Tibial nerve (tissue), 4 donors: ENCODE results near the gene NHSL1. TPM values are rescaled to one million over a fixed set of nuclear protein-coding genes. Genes with fewer than 3 reads are reported as not detected.

Experiments
- DNase-seq, 2 donors: peaks; one replicate each; pipeline ENCODE4 v3.0.0-alpha.2; 2019; ENCODE audit warnings: low spot score in 2 of 2
- H3K27ac ChIP-seq, 4 donors: fragments of 200-600 bp; sonication (generic) in 3 of 4; one replicate each; pipeline ENCODE4 v1.5.1; 2017 to 2019; ENCODE audit warnings: mild to moderate bottlenecking in 1 of 4
- H3K27me3 ChIP-seq, 2 donors: fragments of 200-600 bp; sonication (generic) in 1 of 2; one replicate each; pipeline versions ENCODE4 v1.5.1 to v1.6.0; 2017 to 2019
- H3K36me3 ChIP-seq, 3 donors: fragments of 200-600 bp; sonication (generic); one replicate each; pipeline ENCODE4 v1.5.1; 2018 to 2019
- H3K4me1 ChIP-seq, 4 donors: fragments of 200-600 bp; sonication (generic) in 3 of 4; one replicate each; pipeline ENCODE4 v1.5.1; 2017 to 2019
- H3K4me3 ChIP-seq, 4 donors: fragments of 200-600 bp; sonication (generic) in 3 of 4; one replicate each; pipeline ENCODE4 v1.5.1; 2017 to 2019; ENCODE audit warnings: mild to moderate bottlenecking in 1 of 4, moderate library complexity in 1 of 4
- H3K9me3 ChIP-seq, 4 donors: fragments of 200-600 bp; sonication (generic) in 3 of 4; one replicate each; pipeline ENCODE4 v1.5.1; 2017 to 2019
- EP300 ChIP-seq, 2 donors: sonication (generic); formaldehyde crosslinking; IDR thresholded peaks; one replicate each; pipeline ENCODE4 v1.6.1; 2017; ENCODE audit warnings: antibody characterized with exemption in 2 of 2, mild to moderate bottlenecking in 1 of 2
- POLR2A ChIP-seq, 2 donors: fragments of 450-650 bp; IDR thresholded peaks; one replicate each; pipeline ENCODE4 v1.6.1; 2017; ENCODE audit warnings: antibody characterized with exemption in 2 of 2, mild to moderate bottlenecking in 2 of 2, moderate library complexity in 2 of 2
- WGBS, 2 donors: methylation state at CpG; one replicate each; pipeline ENCODE4 v1.1.5; 2018; 5-methylcytosine and 5-hydroxymethylcytosine counted together
- total RNA-seq, 4 donors: library from RNA; depleted of rRNA; stranded (reverse); fragments of >200 nt; gene quantifications; one replicate each; pipeline ENCODE4 v1.1.0, GENCODE V29; 2016
- TF ChIP-seq, protein P1 (sequence below), 5 experiments: fragments of 200-600 bp in 3 of 5; fragments of 450-650 bp in 2 of 5; sonication (generic) in 3 of 5; IDR thresholded peaks; one replicate each; pipeline ENCODE4 v1.5.1; 2016 to 2019; ENCODE audit warnings: antibody characterized with exemption in 5 of 5, mild to moderate bottlenecking in 3 of 5, moderate library complexity in 2 of 5

The NHSL1 gene
- total RNA-seq, 4 donors from 2014 or later, result 8.6 to 17.3 (median 12.6) TPM

GRCh38 chr6:138434925-138435324 is 64.4 kb downstream of the NHSL1 start:
- TF ChIP-seq EP300 (IDR thresholded peaks at IDR 0.05), result no peak
- TF ChIP-seq, protein P1, sequence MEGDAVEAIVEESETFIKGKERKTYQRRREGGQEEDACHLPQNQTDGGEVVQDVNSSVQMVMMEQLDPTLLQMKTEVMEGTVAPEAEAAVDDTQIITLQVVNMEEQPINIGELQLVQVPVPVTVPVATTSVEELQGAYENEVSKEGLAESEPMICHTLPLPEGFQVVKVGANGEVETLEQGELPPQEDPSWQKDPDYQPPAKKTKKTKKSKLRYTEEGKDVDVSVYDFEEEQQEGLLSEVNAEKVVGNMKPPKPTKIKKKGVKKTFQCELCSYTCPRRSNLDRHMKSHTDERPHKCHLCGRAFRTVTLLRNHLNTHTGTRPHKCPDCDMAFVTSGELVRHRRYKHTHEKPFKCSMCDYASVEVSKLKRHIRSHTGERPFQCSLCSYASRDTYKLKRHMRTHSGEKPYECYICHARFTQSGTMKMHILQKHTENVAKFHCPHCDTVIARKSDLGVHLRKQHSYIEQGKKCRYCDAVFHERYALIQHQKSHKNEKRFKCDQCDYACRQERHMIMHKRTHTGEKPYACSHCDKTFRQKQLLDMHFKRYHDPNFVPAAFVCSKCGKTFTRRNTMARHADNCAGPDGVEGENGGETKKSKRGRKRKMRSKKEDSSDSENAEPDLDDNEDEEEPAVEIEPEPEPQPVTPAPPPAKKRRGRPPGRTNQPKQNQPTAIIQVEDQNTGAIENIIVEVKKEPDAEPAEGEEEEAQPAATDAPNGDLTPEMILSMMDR (IDR thresholded peaks at IDR 0.05), result no peak
- TF ChIP-seq POLR2A (IDR thresholded peaks at IDR 0.05), result no peak
- DNase-seq, result no peak
- Histone ChIP-seq H3K27ac (no peak overlapping the region), H3K4me1 (no peaks in the 10 kb centered on the region), H3K27me3 (no peaks in the 10 kb centered on the region), H3K36me3 (peaks cover 0 to 18% (median 0%) of the 10 kb centered on the region in 3 donors), H3K9me3 (no peaks in the 10 kb centered on the region), H3K4me3 (no peak overlapping the region)
- WGBS, 2 donors, result 50 to 58% methylated on average over 4 of the region's 4 CpGs

- DNase-seq, result no peak
- Histone ChIP-seq H3K4me3 (no peak overlapping the region), H3K27ac (no peak overlapping the region), H3K36me3 (peaks cover 0 to 18% (median 0%) of the 10 kb centered on the region in 3 donors), H3K4me1 (peaks cover 0 to 5% (median 0%) of the 10 kb centered on the region in 4 donors), H3K9me3 (no peaks in the 10 kb centered on the region), H3K27me3 (no peaks in the 10 kb centered on the region)
- TF ChIP-seq, protein P1 (IDR thresholded peaks at IDR 0.05), result no peak
- no peak for TF ChIP-seq EP300 (IDR thresholded peaks at IDR 0.05)
- no peak for TF ChIP-seq POLR2A (IDR thresholded peaks at IDR 0.05)
- 70 to 71% methylated on average over 3 of the region's 3 CpGs for WGBS, 2 donors
Measured at GRCh38 chr6:138434096-138434495, 65.2 kb downstream of the NHSL1 start.

DNA sequence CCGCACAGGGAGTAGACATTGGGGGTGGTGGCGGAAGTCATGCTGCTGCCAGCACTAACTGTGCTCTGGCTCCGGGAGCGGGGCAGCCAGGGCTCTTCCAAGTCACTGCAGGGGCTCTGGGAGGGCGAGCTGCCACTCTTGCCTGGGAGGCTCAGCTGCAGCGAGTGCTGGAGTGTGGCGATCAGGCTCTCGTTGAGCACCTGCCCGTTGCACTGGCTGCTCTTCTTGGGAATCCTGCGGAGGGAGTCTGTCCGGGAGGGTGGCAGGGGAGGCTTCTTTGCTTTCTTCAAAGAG is 67.3 kb downstream of the NHSL1 start:
- TF ChIP-seq, protein P1 (IDR thresholded peaks at IDR 0.05), result no peak
- TF ChIP-seq POLR2A (IDR thresholded peaks at IDR 0.05), result no peak
- TF ChIP-seq EP300 (IDR thresholded peaks at IDR 0.05), result no peak
- H3K4me3 ChIP-seq, result no peak overlapping the region
- DNase-seq, result no peak
- H3K36me3 ChIP-seq, result peaks cover 0 to 18% (median 0%) of the 10 kb centered on the region in 3 donors
- H3K27ac ChIP-seq, result no peak overlapping the region
- H3K9me3 ChIP-seq, result no peaks in the 10 kb centered on the region
- no peaks in the 10 kb centered on the region for H3K27me3 ChIP-seq
- peaks cover 0 to 6% (median 0%) of the 10 kb centered on the region in 4 donors for H3K4me1 ChIP-seq
- WGBS, 2 donors, result 90 to 95% methylated on average over 2 to 3 of the region's 11 CpGs

DNA sequence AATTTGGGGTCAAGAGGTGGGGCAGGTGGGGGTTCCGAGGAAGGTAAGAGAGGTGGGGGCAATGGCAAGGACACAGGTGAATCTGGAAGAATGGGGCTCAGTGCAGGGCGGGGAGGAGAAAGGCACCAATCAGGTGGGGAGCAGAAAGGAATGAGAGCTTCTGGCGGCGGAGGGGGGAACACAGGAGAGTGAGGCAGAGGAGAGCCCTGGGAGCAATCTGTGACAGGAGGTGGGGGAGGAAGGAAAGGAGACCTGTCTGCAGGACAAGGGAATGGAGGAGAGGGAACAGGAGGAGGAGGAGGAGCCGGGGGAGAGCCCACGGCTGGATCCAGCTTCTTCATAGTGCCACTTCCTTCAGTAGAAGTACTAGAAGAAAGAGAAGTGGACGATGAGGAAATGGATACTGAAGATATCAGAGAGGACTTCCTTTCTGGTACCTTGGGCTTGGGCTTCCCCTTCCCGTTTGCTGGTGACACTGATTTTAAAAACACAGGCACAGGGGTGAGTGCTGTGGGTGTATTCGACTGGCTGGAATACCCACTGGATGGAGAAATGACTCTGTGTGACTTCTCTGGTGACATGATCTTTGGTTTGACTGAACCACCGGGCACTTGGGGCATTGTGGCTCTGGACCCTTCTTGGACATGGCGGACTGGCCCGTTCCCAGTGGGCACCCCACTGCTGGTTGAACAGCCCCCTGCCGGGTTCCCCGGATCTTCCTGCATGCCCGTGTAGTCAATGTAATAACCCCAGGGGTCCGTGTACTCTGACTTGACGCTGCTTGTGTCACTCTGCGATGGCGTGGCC is 67.8 kb downstream of the NHSL1 start:
- Histone ChIP-seq H3K4me1 (peaks cover 0 to 6% (median 0%) of the 10 kb centered on the region in 4 donors), H3K27me3 (no peaks in the 10 kb centered on the region), H3K27ac (no peak overlapping the region), H3K36me3 (peaks cover 0 to 21% (median 0%) of the 10 kb centered on the region in 3 donors), H3K9me3 (no peaks in the 10 kb centered on the region), H3K4me3 (no peak overlapping the region)
- 73 to 86% methylated on average over 9 to 19 of the region's 19 CpGs for WGBS, 2 donors
- no peak for DNase-seq
- TF ChIP-seq EP300 (IDR thresholded peaks at IDR 0.05) (no peak), POLR2A (IDR thresholded peaks at IDR 0.05) (no peak)
- TF ChIP-seq, protein P1 (IDR thresholded peaks at IDR 0.05), result no peak

DNA sequence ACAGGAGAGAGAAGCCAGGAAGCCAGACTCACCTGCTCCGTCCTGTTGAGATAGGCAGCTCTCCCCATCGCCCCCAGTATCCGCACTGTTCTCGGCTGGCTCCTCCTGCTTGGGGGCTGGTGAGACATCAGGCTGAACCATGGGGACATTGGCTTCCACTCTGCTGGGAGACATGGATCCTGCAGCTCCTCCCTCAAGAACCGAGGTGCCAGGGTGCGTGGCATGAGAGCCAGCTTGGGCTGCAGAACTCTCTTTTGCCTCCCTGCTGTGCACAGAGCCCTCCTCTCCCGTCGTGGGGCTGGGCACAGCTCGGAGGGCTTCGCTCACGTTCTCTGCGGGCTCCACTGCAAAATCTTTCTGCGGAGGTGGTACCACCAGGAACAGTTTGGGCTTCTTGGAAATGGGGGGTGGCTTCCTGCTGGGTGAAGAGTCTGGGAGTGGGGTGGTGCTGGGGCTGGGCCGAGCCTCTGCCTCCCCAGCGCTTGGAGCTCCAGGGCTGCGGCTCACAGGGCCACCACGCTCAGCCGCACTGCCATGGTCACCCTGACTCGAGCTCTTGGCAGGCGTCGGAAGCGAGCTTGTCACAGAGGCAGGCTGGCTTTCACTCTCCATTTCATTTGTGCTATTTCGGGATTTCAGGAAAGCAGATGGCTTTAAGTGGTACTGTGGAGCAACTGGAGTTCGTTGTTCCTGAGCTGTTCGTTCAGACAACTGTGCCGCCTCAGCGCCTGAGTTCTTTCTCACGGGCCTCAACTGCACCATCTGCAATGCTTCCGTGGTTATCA is 68.7 kb downstream of the NHSL1 start:
- no peak overlapping the region for H3K27ac ChIP-seq
- DNase-seq, result no peak
- H3K4me1 ChIP-seq, result peaks cover 0 to 6% (median 0%) of the 10 kb centered on the region in 4 donors
- peaks cover 0 to 25% (median 0%) of the 10 kb centered on the region in 3 donors for H3K36me3 ChIP-seq
- no peaks in the 10 kb centered on the region for H3K9me3 ChIP-seq
- no peak overlapping the region for H3K4me3 ChIP-seq
- no peaks in the 10 kb centered on the region for H3K27me3 ChIP-seq
- 91 to 92% methylated on average over 29 of the region's 29 CpGs for WGBS, 2 donors
- TF ChIP-seq, protein P1 (IDR thresholded peaks at IDR 0.05), result no peak
- TF ChIP-seq EP300 (IDR thresholded peaks at IDR 0.05), result no peak
- no peak for TF ChIP-seq POLR2A (IDR thresholded peaks at IDR 0.05)
